ENCODE measurements around the gene PCDH7.

DNA sequence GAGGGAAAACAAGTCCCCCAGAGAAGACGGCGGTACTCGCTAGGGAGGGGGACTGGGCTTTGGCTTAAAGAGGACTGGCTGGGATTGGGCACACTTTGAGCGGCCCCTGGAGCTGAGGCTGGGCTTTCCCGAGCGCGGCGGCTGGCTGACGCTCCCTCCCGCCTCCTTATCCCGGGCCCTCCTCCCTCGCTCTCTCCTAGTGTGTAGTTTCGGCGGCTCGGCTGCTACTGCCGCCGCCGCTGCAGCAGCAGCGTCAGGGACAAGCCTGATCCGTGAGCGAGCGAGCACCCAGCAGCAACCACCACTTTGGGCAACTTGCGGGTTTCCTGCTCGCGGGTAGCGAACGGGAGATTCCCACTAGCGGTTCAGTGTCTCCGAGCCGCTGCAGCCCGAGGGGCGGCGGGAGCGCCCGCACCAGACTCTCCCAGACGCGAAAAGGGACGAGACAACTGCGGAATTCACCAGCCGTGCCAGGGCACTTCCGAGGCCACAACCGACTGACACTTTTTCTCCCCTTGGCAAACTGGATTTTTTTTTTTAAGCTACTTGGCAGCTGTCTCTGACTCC is 632 bp upstream of the PCDH7 start:
- TF ChIP-seq, protein P1, sequence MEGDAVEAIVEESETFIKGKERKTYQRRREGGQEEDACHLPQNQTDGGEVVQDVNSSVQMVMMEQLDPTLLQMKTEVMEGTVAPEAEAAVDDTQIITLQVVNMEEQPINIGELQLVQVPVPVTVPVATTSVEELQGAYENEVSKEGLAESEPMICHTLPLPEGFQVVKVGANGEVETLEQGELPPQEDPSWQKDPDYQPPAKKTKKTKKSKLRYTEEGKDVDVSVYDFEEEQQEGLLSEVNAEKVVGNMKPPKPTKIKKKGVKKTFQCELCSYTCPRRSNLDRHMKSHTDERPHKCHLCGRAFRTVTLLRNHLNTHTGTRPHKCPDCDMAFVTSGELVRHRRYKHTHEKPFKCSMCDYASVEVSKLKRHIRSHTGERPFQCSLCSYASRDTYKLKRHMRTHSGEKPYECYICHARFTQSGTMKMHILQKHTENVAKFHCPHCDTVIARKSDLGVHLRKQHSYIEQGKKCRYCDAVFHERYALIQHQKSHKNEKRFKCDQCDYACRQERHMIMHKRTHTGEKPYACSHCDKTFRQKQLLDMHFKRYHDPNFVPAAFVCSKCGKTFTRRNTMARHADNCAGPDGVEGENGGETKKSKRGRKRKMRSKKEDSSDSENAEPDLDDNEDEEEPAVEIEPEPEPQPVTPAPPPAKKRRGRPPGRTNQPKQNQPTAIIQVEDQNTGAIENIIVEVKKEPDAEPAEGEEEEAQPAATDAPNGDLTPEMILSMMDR (IDR thresholded peaks at IDR 0.05): no peak
- peak in 1 of 2 donors; percentile 50 for TF ChIP-seq POLR2A (IDR thresholded peaks at IDR 0.05)

Measured in thyroid gland (tissue), 4 donors.